Measurements from ENCODE around the gene NDST3. TPM values are rescaled to one million over a fixed set of nuclear protein-coding genes. Genes with fewer than 3 reads are reported as not detected.

NDST3 gene
- total RNA-seq, 1 donor from 2014 or later, result not detected

- DNase-seq (ENCODE audit: low read depth, low spot score), result no peak
Measured at GRCh38 chr4:118077767-118078105, 43.5 kb downstream of the NDST3 start.

- DNase-seq (ENCODE audit: low read depth, low spot score), result no peak
Measured at GRCh38 chr4:118081434-118081833, 47.1 kb downstream of the NDST3 start.

GRCh38 chr4:118082182-118082581 is 47.9 kb downstream of the NDST3 start:
- no peak for DNase-seq (ENCODE audit: low read depth, low spot score)

- no peak for DNase-seq (ENCODE audit: low read depth, low spot score)
Measured at GRCh38 chr4:118085700-118086099, 51.4 kb downstream of the NDST3 start.

- DNase-seq (ENCODE audit: low read depth, low spot score), result peak; percentile 43
Measured at GRCh38 chr4:118086344-118086743, 52.1 kb downstream of the NDST3 start.

GRCh38 chr4:118087366-118087765 is 53.1 kb downstream of the NDST3 start:
- DNase-seq (ENCODE audit: low read depth, low spot score), result no peak

- DNase-seq (ENCODE audit: low read depth, low spot score), result no peak
Measured at GRCh38 chr4:118099106-118099505, 64.8 kb downstream of the NDST3 start.

GRCh38 chr4:118102195-118102594 is 67.9 kb downstream of the NDST3 start:
- DNase-seq (ENCODE audit: low read depth, low spot score), result no peak

GRCh38 chr4:118112117-118113046 is 78.1 kb downstream of the NDST3 start:
- no peak for DNase-seq (ENCODE audit: low read depth, low spot score)

- DNase-seq (ENCODE audit: low read depth, low spot score), result no peak
Measured at GRCh38 chr4:118113220-118113619, 78.9 kb downstream of the NDST3 start.

- DNase-seq (ENCODE audit: low read depth, low spot score), result no peak
Measured at GRCh38 chr4:118114720-118115119, 80.4 kb downstream of the NDST3 start.

GRCh38 chr4:118120120-118120760 is 86.0 kb downstream of the NDST3 start:
- DNase-seq (ENCODE audit: low read depth, low spot score), result no peak

GRCh38 chr4:118124997-118125396 is 90.7 kb downstream of the NDST3 start:
- no peak for DNase-seq (ENCODE audit: low read depth, low spot score)

GRCh38 chr4:118139241-118139640 is 105.0 kb downstream of the NDST3 start:
- no peak for DNase-seq (ENCODE audit: low read depth, low spot score)

- no peak for DNase-seq (ENCODE audit: low read depth, low spot score)
Measured at GRCh38 chr4:118141240-118141639, 107.0 kb downstream of the NDST3 start.

- DNase-seq (ENCODE audit: low read depth, low spot score), result no peak
Measured at GRCh38 chr4:118154649-118155048, 120.4 kb downstream of the NDST3 start.

GRCh38 chr4:118155516-118155915 is 121.2 kb downstream of the NDST3 start:
- DNase-seq (ENCODE audit: low read depth, low spot score), result no peak

GRCh38 chr4:118158763-118159375 is 124.6 kb downstream of the NDST3 start:
- DNase-seq (ENCODE audit: low read depth, low spot score), result no peak

GRCh38 chr4:118167306-118167705 is 133.0 kb downstream of the NDST3 start:
- DNase-seq (ENCODE audit: low read depth, low spot score), result no peak

GRCh38 chr4:118171381-118171780 is 137.1 kb downstream of the NDST3 start:
- no peak for DNase-seq (ENCODE audit: low read depth, low spot score)

GRCh38 chr4:118173126-118173525 is 138.8 kb downstream of the NDST3 start:
- no peak for DNase-seq (ENCODE audit: low read depth, low spot score)

GRCh38 chr4:118173956-118174725 is 139.9 kb downstream of the NDST3 start:
- DNase-seq (ENCODE audit: low read depth, low spot score), result no peak
